Posterior vena cava (tissue), 2 donors: Measurements from ENCODE around the gene KDM2B. TPM values are rescaled to one million over a fixed set of nuclear protein-coding genes. Genes with fewer than 3 reads are reported as not detected.

Experiments
- DNase-seq: peaks from one replicate; pipeline ENCODE4 v3.0.0-alpha.2; 2020; ENCODE audit warnings: low spot score
- intact Hi-C, 2 donors: fragments of 100-400 bp; cut with DNase I; formaldehyde crosslinking; loops; one replicate each; pipeline versions ENCODE4 v1.14.1 to v1.14.2; 2022 to 2023
- total RNA-seq, 2 donors: library from RNA; stranded (reverse); fragmentation: NEBNext Ultra II Directional; extraction: Animal tissue kit (Norgen Biotek cat#: 25700); gene quantifications; one replicate each; pipeline ENCODE4 v1.2.1, GENCODE V29; 2021
- donor health status: DM: yes; HTN: yes; CAD: no.
- donor health status: DM: yes; HTN: yes; CAD: no.

Gene KDM2B
- total RNA-seq, 2 donors from 2014 or later = 14.6 to 15.6 TPM

DNA sequence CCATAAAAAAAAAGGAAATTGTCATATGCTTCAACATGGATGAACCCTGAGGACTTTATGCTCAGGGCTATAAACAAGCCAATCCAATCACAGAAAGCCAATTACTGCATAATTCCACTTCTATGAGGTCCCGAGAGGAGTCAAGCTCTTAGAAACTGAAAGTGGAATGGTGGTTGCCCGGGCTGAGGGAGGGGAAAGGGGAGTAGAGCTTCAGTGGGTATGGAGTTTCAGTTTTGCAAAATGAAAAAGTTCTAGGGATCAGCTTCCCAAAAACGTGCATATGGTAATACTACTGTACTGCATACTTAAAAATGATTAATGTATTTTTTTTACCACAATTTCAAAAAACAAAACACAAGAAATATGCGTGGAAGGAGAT is 128.9 kb downstream of the KDM2B start:
- intact Hi-C loops = no loop called here
- DNase-seq = no peak

- no peak for DNase-seq
- intact Hi-C loops = loop anchor here (5.0 to 10.0 kb wide), 2 partner anchors 114 to 117 kb away; no protein-coding TSS in a partner anchor
Observed at GRCh38 chr12:121448771-121449315, 132.0 kb downstream of the KDM2B start.

GRCh38 chr12:121446750-121447149 is 134.1 kb downstream of the KDM2B start:
- no peak for DNase-seq
- intact Hi-C loops = loop anchor here (5.0 to 10.0 kb wide), 2 partner anchors 112 to 114 kb away; no protein-coding TSS in a partner anchor

DNA sequence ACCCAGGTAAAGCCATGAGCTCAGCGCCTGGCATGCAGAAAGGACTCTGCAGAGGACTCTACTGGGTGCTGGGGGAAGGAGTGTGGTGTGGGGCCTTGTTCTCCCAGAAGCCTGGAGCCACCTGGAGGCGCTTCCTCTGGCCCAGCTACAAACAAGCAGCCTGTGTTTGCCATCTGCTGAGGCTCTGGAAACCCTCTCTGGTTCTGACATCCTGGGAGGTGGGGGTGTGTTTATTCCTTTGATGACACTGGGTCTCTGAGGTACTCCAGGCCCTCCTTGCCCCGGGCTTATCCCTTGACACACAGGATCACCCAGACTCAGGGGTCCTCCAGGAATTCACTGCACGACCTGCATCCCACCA is 136.0 kb downstream of the KDM2B start:
- intact Hi-C loops = loop anchor here (5.0 to 10.0 kb wide), 2 partner anchors 110 to 113 kb away; no protein-coding TSS in a partner anchor
- no peak for DNase-seq

DNA sequence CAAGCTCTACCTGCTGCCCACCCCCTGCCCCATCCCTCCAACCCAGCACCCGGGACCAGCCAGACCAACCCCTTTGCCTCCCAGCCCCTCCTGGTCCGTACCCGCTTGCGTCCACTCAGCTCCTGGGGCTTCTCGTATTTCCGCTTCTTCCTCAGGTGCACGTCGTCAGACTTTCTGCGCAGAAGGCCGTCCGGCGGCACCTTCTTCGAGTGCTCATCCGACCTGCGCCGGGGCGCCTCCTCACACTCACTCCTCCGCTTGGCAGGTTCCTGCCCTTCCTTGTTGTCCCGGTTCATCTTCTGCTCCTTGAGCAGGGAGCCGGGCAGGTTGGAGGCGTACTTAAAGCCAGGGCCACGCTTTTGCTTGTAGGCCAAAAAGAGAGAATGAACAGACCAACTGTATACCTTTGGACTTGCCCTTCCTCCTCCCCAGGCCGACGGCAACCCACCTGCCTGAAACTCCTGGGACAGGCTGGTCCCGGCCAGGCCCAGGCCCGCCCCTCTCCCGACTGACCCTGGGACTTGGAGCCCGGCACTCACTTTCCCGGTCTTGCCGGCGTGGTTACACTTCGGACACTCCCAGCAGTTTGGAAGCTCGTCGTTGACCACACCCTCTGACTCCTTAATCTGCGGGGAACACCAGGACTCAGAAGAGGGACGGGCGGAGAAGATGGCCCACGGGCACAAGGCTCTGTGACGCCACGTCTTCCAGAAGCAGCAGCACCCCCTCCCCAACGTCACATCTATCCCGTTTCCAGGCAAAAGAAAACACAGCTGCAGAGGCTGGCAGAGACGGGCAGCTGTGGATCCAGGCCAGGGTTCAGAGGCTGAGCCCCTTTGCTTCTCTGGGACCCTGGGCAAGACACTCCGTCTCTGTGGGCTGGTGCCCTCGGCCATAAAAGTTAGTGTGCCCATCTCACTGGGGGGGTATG is 136.6 kb downstream of the KDM2B start:
- intact Hi-C loops = loop anchor here in 1 of 2 donors (10.0 kb wide), 1 partner anchor 109 kb away; no protein-coding TSS in a partner anchor
- DNase-seq = no peak

DNA sequence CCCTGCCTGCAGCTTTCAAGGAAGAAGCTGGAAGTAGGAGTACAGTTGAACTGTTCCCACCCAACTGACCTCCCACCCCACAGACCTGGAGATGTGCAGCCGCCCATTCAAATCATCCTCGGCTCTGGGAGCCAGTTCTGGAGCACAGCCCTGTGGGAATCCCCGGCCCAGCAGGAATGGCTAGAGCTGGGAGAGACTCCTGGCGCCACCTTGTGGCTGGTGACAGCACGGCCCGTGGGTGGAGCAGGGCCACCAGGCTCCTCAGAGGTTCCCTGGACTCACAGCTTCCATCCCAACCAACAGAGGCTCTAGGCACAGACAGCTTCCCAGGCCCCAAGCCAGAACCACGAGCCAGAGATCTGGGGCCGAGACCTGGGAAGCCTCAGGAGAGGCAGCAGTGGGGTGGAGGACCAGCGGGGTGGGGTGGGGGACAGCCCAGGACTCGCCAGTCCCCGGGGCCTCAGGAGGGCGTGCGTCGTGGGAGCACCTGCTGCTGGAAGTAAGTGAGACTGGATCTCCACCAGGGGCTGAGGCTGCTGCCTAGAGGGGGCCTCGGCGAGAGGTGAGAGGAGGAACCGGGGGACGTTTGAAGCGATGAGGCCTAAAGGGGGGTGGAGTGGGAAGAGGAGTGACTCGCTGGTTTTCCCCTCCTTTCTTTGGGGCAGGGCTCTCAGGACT is 137.5 kb downstream of the KDM2B start:
- intact Hi-C loops = loop anchor here in 1 of 2 donors (10.0 kb wide), 1 partner anchor 109 kb away; no protein-coding TSS in a partner anchor
- peak; percentile 96 for DNase-seq

- no peak for DNase-seq
- intact Hi-C loops = loop anchor here in 1 of 2 donors (10.0 kb wide), 1 partner anchor 107 kb away; no protein-coding TSS in a partner anchor
Observed at GRCh38 chr12:121442028-121442948, 138.5 kb downstream of the KDM2B start.

- intact Hi-C loops = loop anchor here in 1 of 2 donors (10.0 kb wide), 1 partner anchor 107 kb away; no protein-coding TSS in a partner anchor
- DNase-seq = no peak
Observed at GRCh38 chr12:121441555-121441954, 139.3 kb downstream of the KDM2B start.

DNA sequence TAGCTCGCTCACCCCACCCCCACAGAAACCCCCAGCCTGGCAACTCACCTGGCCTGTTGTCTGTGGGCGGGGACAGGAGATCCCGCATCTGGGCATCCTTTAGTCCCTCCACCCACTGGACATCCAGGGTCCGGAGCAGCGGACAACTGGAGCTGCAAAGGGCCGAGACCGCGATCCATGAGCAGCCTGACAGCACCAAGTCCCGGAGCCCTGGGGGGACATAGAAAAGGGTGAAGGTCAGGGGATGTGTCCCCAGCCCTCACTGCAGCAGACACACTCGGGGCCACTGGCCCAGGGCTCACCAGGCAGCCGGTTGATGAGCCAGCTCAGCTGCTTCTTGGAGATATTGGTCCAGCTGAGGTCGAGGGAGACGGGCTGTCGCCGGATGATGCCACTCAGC is 140.1 kb downstream of the KDM2B start:
- intact Hi-C loops = loop anchor here in 1 of 2 donors (10.0 kb wide), 1 partner anchor 106 kb away; no protein-coding TSS in a partner anchor
- no peak for DNase-seq

- intact Hi-C loops = loop anchor here in 1 of 2 donors (10.0 kb wide), 1 partner anchor 105 kb away; no protein-coding TSS in a partner anchor
- DNase-seq = no peak
Observed at GRCh38 chr12:121439715-121440114, 141.1 kb downstream of the KDM2B start.

GRCh38 chr12:121438905-121439304 is 141.9 kb downstream of the KDM2B start:
- DNase-seq = no peak
- intact Hi-C loops = no loop called here

GRCh38 chr12:121436706-121437105 is 144.1 kb downstream of the KDM2B start:
- no peak for DNase-seq
- intact Hi-C loops = no loop called here

DNA sequence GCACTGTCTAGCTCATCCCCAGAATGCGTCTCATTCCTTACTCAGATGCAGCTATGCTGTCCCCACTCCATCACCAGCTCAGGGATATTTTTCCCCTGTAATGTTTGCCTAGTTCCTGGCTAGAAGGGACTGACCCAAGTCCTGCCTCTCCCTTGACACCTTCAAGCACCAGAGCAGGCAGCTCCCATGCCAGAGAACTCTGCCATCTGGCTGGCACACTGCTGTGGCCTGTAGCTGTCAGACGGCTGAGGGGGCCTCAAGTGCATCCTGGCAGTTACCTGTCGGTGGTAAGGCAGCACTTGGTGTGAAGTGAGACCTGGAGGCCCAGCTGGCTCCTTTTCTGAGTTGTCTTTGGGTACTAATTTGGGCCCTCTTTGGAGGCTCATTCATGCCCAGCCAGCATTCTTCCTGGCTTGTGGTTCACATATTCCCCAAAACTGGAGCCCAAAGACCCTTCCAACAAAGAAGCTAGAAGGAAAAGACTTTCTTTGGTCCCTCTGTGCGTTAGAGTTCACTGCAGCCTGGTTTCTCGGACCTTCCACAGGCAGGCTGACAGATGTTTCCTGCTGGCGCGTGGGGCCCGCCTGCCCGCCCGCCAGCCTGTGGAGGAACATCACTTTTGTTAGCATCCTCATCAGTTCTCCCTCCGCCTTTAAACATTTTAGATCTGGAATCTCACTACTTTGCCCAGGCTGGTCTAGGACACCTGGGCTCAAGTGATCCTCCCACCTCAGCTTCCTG is 147.9 kb downstream of the KDM2B start:
- intact Hi-C loops = no loop called here
- no peak for DNase-seq

GRCh38 chr12:121430833-121431415 is 149.9 kb downstream of the KDM2B start:
- intact Hi-C loops = no loop called here
- no peak for DNase-seq

DNA sequence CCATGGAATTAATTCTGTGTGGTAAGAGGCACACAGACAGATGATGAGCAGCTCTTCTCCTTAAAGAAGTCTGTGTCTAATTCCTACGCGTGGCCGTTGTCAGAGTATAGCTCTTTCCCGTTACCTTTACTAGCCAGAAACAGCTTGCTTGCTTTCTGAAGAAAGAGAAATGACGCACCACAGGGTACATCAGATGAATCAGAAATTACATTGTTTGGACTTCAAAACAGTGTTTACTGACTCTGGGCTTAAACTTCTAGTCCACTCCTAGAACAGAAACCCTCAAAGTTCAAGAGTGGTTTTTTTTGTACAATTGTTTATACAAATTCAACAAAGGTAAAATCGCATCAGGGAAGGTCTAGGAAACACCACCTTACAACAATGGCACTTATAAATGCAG is 151.9 kb downstream of the KDM2B start:
- intact Hi-C loops = no loop called here
- no peak for DNase-seq

DNA sequence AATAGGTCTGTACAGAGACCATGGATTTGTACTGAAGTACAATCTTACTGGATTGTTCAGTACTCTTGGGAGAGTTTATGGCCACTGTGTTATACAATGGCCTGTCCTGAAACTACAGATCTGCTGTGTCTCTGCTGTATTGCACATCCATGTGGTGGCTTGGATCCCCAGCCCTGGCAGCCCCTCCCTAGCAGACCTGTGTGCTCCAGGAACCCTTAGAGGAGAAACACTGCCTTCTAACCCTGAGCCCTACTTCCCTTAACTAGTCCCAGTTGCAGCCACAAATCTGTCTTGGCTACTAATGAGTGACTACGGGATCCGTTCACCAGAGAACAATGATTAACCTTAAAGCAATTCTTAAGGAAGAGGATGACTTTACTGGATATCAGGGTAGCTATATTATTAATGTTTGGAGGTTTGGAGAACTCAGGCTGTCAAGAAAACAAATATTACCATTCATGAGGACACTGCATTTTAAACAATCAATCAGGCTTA is 153.2 kb downstream of the KDM2B start:
- DNase-seq = no peak
- intact Hi-C loops = no loop called here

DNA sequence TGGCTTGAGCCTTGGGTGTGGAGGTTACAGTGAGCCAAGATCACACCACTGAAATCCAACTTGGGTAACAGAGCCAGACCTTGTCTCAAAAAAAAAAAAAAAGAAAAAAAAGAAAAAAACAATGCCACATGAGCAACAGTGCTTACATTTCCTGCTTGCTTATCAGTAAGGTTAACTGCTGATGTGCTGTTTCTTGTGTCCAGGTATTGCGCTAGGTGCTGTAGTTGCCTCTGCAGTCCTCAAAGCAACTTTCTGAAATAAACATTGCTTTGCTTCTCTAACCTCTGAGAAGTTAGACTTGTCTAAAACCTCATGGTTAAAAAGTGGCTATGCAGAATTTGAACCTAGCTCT is 156.2 kb downstream of the KDM2B start:
- DNase-seq = no peak
- intact Hi-C loops = no loop called here
